B cell (primary cell): ENCODE measurements around the gene ORAI1.

Experiments
- CTCF ChIP-seq: fragments of 200-600 bp; IDR thresholded peaks from one replicate; pipeline ENCODE4 v1.8.0; 2022; ENCODE audit warnings: antibody characterized with exemption, mild to moderate bottlenecking
- EZH2 ChIP-seq: IDR thresholded peaks from 2 replicates; pipeline ENCODE4 v1.6.1; 2012; ENCODE audit warnings: borderline replicate concordance, low read depth, mild to moderate bottlenecking, moderate library complexity, low read length; ENCODE audit not compliant: insufficient read depth, poor library complexity, severe bottlenecking

GRCh38 chr12:121603581-121603980 lies 22.7 kb upstream of the ORAI1 start:
- TF ChIP-seq CTCF = no peak
- TF ChIP-seq EZH2 = no peak
